Left ventricle myocardium inferior (tissue), 1 donor: ENCODE data around the gene STIMATE. TPM values are rescaled to one million over a fixed set of nuclear protein-coding genes. Genes with fewer than 3 reads are reported as not detected.

Experiments used
- DNase-seq: peaks from one replicate; pipeline ENCODE4 v3.0.0-alpha.2; 2020
- H3K27ac ChIP-seq: fragments of 200-600 bp; replicated peaks from 2 replicates; pipeline ENCODE4 v1.8.0; 2021
- H3K27me3 ChIP-seq: fragments of 200-600 bp; 2 replicates; pipeline ENCODE4 v1.8.0; 2021; ENCODE audit warnings: low read depth
- H3K36me3 ChIP-seq: fragments of 200-600 bp; 2 replicates; pipeline ENCODE4 v1.8.0; 2021
- H3K4me1 ChIP-seq: fragments of 200-600 bp; 2 replicates; pipeline ENCODE4 v1.8.0; 2021
- H3K4me3 ChIP-seq: fragments of 200-600 bp; 2 replicates; pipeline ENCODE4 v1.8.0; 2021; ENCODE audit warnings: mild to moderate bottlenecking, moderate library complexity
- H3K9me3 ChIP-seq: fragments of 200-600 bp; replicated peaks from 2 replicates; pipeline ENCODE4 v1.8.0; 2021
- intact Hi-C: fragments of 100-400 bp; cut with micrococcal nuclease; formaldehyde crosslinking; loops from one replicate; pipeline ENCODE4 v1.11.0; 2022
- long read RNA-seq: library from polyadenylated mRNA; unstranded; transcript quantifications from one replicate; pipeline ENCODE4 v2.0.0, GENCODE V29; 2021
- total RNA-seq: library from RNA; stranded (reverse); fragmentation: NEBNext Ultra II Directional; extraction: Animal tissue kit (Norgen Biotek cat#: 25700); gene quantifications from one replicate; pipeline ENCODE4 v1.2.1, GENCODE V29; 2021
- TF ChIP-seq, protein P1 (sequence below): fragments of 200-600 bp; IDR thresholded peaks from 2 replicates; pipeline ENCODE4 v1.8.0; 2021; ENCODE audit warnings: antibody characterized with exemption, mild to moderate bottlenecking, borderline replicate concordance
- donor health status: DM: no; HTN: yes; CAD: no; lungs with severe emphysema.

STIMATE gene
- 6.3 TPM for total RNA-seq
- long read RNA-seq, full-length matches to known transcripts = 16 of 18 reads
- long read RNA-seq, partial matches to known transcripts = 1 of 18 reads
- long read RNA-seq, other reads (novel, unspliced or antisense) = 1 of 18 reads

DNA sequence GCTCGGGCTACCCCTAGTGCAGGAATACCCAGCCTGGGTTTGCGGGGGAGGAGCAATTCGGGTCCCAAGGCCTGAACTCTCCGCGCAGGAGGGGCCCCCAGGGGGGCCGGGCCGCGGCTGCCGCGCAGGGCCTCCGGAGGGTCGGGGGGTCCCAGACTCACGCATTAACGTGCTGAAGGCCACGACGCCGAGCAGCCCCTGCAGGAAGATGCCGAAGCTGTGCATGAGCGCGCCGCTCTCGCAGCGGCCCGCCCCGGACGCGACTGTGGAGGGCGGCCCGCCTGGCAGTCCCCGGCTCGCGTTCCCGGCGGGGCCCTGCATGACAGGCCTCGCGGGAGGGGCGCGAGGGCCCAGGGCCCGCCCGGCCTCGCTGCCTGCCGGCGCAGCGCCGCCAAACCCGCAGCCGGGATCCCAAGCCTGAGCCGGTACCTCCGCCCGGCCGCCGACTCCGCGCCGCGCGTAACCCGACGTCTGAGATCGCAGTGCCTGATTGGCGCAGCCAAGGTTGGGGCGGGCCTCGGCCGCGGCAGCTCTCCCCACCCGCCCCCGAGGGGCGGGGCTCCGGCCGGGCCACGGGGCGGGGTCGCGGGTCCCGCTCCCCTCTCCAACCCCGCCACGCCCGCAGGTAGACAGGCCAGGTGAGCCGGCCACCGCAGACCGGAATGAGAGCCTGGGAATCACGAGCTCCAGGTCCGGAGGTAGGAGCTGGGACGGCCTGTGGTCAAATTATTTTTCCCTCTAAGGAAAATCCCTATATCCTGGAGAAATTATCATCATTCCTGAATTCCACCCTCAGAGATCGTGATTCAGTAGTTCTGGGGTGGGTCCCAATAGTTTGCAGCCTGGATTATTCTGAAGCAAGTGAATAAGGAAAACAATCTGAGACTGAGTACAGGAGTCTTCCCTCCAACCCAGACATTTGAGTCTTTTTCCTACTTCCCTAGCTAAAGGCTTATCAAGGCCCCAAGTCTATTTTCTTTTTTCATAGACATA lies at the start of gene STIMATE:
TSS of gene STIMATE (minus strand) at position 419 of the 993 bp plus-strand sequence. CDS start at position 321, 98 bp downstream.
- Histone ChIP-seq H3K4me1 (peaks cover 56% of the 10 kb centered on the region), H3K27me3 (no peaks in the 10 kb centered on the region), H3K27ac (peak within 1 kb of the TSS; percentile 81), H3K4me3 (peak within 1 kb of the TSS; percentile 86), H3K9me3 (no peaks in the 10 kb centered on the region), H3K36me3 (no peaks in the 10 kb centered on the region)
- TF ChIP-seq, protein P1, sequence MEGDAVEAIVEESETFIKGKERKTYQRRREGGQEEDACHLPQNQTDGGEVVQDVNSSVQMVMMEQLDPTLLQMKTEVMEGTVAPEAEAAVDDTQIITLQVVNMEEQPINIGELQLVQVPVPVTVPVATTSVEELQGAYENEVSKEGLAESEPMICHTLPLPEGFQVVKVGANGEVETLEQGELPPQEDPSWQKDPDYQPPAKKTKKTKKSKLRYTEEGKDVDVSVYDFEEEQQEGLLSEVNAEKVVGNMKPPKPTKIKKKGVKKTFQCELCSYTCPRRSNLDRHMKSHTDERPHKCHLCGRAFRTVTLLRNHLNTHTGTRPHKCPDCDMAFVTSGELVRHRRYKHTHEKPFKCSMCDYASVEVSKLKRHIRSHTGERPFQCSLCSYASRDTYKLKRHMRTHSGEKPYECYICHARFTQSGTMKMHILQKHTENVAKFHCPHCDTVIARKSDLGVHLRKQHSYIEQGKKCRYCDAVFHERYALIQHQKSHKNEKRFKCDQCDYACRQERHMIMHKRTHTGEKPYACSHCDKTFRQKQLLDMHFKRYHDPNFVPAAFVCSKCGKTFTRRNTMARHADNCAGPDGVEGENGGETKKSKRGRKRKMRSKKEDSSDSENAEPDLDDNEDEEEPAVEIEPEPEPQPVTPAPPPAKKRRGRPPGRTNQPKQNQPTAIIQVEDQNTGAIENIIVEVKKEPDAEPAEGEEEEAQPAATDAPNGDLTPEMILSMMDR = no peak
- peak; percentile 91 for DNase-seq
- intact Hi-C loops = no loop called here

DNA sequence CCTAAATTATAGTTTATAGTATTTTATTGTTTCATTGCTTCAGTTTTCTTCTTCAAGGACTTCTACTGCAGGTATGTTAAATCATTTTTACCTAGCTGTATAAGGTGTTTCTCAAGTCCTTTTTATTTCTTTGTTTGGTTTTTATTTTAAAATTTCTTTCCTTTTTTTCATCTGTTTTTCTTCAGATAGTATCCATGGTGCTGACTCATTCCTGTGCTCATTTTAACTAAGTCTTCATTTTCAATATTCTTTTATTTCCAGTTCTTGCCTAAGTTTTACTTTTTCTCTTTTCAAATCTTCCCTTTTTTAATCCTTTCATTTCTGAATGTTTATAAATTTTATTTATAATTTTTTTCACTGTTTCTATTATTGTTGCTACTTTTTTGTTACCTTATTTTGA lies 42.3 kb upstream of the STIMATE start:
- no peak for DNase-seq
- Histone ChIP-seq H3K9me3 (no peaks in the 10 kb centered on the region), H3K27ac (no peak overlapping the region), H3K4me3 (no peak overlapping the region), H3K27me3 (no peaks in the 10 kb centered on the region), H3K4me1 (peaks cover 5% of the 10 kb centered on the region), H3K36me3 (peaks cover 4% of the 10 kb centered on the region)
- intact Hi-C loops = no loop called here
- TF ChIP-seq, protein P1 = no peak

DNA sequence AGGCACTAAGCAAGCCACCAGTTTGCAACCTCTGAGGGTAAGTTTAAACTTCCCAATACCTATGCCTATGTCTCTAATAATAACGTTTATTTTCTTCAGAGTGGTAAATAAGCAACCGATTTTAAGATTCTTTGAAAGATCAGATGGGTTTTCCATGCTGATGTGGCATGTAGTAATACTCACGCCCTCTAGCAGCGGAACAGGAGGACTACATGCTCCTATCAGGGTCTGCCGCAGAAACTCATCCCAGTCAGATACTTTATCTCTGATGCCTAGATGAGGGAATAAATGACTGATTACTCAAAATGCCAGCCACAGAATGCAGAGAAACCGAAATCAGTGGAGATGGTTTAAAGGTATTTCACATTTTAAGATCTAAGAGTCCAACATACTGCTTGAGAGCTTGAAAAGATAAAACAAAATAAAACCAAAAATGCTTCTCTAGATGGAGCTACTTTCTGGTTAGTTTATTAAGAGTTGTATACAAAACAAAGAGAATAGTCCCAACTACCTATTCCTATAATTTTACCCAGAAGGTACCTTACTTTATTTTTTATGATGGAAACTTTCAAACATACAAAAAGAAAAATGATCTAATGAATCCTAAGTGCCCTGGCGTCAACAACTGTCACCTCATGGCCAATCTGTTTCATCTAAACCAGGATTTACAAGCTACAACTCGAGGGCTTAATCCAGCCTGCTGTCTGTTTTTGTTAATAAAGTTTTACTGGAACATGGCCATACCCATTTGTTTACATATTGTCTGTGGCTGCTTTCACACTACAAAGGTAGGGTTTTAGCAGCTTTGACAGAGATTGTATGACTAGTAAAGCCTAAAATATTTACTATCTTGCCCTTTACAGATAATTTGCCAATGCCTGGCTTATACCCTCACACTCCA lies 37.5 kb upstream of the STIMATE start:
- no peaks in the 10 kb centered on the region for H3K9me3 ChIP-seq
- TF ChIP-seq, protein P1 = peak; percentile 81
- peaks cover 17% of the 10 kb centered on the region for H3K36me3 ChIP-seq
- H3K27ac ChIP-seq = no peak overlapping the region
- intact Hi-C loops = no loop called here
- peaks cover 9% of the 10 kb centered on the region for H3K4me1 ChIP-seq
- no peak for DNase-seq
- no peaks in the 10 kb centered on the region for H3K27me3 ChIP-seq
- H3K4me3 ChIP-seq = no peak overlapping the region

DNA sequence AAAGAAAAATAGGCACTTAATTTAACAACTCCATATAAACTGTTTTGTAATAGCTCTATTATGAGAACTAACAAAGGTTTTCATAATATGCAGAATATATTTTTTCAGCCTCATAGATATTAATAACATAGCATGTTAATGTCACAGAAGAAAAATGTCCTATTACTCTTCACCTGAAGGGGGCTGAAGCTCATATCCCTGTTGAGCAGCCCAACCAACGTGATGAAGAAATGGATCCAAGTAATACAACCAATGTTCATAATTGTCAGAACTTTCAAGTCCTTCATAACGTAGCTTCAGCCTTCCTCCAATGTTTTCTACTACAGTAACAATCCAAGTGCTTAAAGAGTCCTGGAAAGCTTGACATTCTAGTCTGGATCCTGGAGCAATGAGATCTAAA lies 34.5 kb upstream of the STIMATE start:
- H3K9me3 ChIP-seq = no peaks in the 10 kb centered on the region
- H3K4me3 ChIP-seq = no peak overlapping the region
- H3K27me3 ChIP-seq = no peaks in the 10 kb centered on the region
- no peak overlapping the region for H3K27ac ChIP-seq
- H3K4me1 ChIP-seq = peaks cover 9% of the 10 kb centered on the region
- intact Hi-C loops = no loop called here
- TF ChIP-seq, protein P1 = no peak
- no peak for DNase-seq
- H3K36me3 ChIP-seq = peaks cover 25% of the 10 kb centered on the region

DNA sequence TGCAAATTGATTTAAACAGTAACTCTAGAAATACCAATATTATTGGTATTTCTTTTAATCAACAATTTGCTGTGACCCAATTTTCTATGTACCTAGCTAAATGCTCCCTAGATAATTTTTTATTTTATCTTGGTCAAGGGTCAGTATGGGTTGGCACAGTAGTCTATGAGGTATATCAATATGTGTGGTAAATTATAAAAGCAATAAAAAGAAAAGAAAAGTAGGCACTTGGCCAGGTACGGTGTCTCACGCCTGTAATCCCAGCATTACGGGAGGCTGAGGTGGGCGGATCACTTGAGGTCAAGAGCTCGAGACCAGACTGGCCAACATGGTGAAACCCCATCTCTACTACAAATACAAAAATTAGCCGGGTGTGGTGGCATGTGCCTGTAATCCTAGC lies 34.0 kb upstream of the STIMATE start:
- Histone ChIP-seq H3K36me3 (peaks cover 25% of the 10 kb centered on the region), H3K9me3 (no peaks in the 10 kb centered on the region), H3K4me1 (peaks cover 9% of the 10 kb centered on the region), H3K27ac (no peak overlapping the region), H3K4me3 (no peak overlapping the region), H3K27me3 (no peaks in the 10 kb centered on the region)
- no peak for DNase-seq
- TF ChIP-seq, protein P1 = no peak
- intact Hi-C loops = no loop called here
